Measurements from ENCODE around the gene FAM20C.
"Not testable (repeated sequence)": the region's sequence is repeated elsewhere in the genome, so short reads cannot be mapped to it uniquely, and the experiment has no call there.

Gene FAM20C

DNA sequence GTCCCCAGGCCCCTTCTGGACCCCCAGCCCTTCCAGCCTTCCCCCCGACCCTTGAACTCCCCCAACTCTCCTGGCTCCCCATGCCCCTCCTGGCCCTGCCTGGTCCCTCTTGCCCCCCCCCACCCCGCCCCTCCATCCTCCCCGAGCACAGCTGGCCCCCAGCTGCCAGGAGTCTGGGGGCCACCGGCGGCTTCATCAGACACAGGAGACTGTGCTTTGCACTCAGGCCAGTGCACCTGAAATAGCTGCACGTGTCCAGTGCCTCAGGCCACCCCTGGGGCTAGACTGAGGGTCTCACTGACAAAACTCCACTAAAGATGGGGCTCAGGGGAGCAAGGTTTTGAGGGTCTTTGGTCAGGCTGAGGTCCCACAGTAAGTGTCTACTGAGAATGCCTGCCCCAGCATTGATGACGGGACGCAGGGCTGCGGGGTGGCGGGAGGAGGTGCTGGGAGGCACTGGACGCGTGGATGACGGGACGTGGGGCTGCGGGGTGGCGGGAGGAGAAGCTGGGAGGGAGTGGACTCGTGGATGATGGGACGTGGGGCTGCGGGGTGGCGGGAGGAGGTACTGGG lies 104.1 kb downstream of the FAM20C start:
- TF ChIP-seq POLR2AphosphoS5 (IDR thresholded peaks at IDR 0.05; ENCODE audit: low read depth) (no peak), GABPA (IDR thresholded peaks at IDR 0.05; ENCODE audit: low read depth) (no peak), SPI1 (IDR thresholded peaks at IDR 0.05; ENCODE audit: borderline replicate concordance, low read depth) (no peak)
- TF ChIP-seq, protein P1, sequence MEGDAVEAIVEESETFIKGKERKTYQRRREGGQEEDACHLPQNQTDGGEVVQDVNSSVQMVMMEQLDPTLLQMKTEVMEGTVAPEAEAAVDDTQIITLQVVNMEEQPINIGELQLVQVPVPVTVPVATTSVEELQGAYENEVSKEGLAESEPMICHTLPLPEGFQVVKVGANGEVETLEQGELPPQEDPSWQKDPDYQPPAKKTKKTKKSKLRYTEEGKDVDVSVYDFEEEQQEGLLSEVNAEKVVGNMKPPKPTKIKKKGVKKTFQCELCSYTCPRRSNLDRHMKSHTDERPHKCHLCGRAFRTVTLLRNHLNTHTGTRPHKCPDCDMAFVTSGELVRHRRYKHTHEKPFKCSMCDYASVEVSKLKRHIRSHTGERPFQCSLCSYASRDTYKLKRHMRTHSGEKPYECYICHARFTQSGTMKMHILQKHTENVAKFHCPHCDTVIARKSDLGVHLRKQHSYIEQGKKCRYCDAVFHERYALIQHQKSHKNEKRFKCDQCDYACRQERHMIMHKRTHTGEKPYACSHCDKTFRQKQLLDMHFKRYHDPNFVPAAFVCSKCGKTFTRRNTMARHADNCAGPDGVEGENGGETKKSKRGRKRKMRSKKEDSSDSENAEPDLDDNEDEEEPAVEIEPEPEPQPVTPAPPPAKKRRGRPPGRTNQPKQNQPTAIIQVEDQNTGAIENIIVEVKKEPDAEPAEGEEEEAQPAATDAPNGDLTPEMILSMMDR (IDR thresholded peaks at IDR 0.05; ENCODE audit: insufficient read depth, low read length): no peak
- TF ChIP-seq, protein P2, sequence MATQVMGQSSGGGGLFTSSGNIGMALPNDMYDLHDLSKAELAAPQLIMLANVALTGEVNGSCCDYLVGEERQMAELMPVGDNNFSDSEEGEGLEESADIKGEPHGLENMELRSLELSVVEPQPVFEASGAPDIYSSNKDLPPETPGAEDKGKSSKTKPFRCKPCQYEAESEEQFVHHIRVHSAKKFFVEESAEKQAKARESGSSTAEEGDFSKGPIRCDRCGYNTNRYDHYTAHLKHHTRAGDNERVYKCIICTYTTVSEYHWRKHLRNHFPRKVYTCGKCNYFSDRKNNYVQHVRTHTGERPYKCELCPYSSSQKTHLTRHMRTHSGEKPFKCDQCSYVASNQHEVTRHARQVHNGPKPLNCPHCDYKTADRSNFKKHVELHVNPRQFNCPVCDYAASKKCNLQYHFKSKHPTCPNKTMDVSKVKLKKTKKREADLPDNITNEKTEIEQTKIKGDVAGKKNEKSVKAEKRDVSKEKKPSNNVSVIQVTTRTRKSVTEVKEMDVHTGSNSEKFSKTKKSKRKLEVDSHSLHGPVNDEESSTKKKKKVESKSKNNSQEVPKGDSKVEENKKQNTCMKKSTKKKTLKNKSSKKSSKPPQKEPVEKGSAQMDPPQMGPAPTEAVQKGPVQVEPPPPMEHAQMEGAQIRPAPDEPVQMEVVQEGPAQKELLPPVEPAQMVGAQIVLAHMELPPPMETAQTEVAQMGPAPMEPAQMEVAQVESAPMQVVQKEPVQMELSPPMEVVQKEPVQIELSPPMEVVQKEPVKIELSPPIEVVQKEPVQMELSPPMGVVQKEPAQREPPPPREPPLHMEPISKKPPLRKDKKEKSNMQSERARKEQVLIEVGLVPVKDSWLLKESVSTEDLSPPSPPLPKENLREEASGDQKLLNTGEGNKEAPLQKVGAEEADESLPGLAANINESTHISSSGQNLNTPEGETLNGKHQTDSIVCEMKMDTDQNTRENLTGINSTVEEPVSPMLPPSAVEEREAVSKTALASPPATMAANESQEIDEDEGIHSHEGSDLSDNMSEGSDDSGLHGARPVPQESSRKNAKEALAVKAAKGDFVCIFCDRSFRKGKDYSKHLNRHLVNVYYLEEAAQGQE (IDR thresholded peaks at IDR 0.05; ENCODE audit: insufficient replicate concordance, low read depth): no peak
- Histone ChIP-seq H3K27me3 (ENCODE audit: insufficient read depth, poor library complexity, severe bottlenecking) (peaks cover 6% of the 10 kb centered on the region), H3K4me3 (replicated peaks; ENCODE audit: insufficient read depth, low read length) (no peak overlapping the region), H3K27ac (replicated peaks) (no peak overlapping the region)
- no peak for DNase-seq (ENCODE audit: low read depth in 1 of 2, low spot score in 1 of 2)

DNA sequence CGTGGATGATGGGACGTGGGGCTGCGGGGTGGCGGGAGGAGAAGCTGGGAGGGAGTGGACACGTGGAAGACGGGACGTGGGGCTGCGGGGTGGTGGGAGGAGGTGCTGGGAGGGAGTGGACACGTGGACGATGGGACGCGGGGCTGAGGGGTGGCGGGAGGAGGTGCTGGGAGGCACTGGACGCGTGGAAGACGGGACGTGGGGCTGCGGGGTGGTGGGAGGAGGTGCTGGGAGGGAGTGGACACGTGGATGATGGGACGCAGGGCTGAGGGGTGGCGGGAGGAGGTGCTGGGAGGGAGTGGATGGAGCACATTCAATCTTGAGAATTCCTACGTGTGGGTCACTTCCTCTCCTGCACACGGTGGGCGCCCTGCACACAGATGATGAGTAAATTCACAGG lies 104.8 kb downstream of the FAM20C start:
- not testable (repeated sequence) for H3K27me3 ChIP-seq (ENCODE audit: insufficient read depth, poor library complexity, severe bottlenecking); H3K4me3 ChIP-seq (replicated peaks; ENCODE audit: insufficient read depth, low read length); DNase-seq (ENCODE audit: low read depth in 1 of 2, low spot score in 1 of 2); H3K27ac ChIP-seq (replicated peaks)

DNA sequence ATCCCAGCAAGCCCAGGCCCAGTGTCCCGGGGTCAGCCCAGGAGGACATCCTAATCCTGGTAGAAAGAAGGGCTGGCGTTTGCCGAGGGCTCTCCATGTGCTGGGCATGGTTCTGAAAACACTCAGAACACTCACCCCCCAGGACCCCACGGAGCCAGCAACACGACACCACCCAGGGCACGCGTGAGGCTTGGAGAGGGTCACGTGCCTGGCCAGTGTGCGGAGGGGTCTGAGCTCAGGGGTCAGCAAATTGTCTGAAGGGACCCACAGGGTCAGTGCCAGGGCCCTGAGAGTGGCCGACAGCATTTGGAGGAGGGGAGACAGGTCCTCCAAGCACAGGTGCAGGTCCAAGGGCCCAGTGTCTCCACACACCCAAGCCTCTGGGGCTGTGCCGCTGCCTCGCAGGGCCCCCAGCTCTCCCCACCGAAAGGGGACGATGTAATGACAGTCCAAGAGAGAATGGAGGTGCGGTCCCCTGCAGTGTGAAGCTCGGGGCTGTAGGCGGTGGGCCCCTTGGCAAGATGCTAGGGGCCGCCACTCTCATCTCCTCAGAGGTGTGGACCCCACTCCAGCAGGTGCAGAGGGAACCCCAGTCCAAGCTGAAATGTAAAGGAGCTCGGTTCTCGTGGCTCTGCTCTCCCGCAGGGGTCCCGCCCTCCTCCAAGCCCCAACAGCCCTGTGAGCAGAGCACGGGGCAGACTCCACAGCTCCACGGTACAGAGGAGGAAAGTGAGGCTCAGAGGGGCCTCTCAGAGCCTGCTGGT lies 105.4 kb downstream of the FAM20C start:
- TF ChIP-seq POLR2AphosphoS5 (IDR thresholded peaks at IDR 0.05; ENCODE audit: low read depth): no peak
- no peak for TF ChIP-seq GABPA (IDR thresholded peaks at IDR 0.05; ENCODE audit: low read depth)
- TF ChIP-seq, protein P1 (IDR thresholded peaks at IDR 0.05; ENCODE audit: insufficient read depth, low read length): no peak
- TF ChIP-seq SPI1 (IDR thresholded peaks at IDR 0.05; ENCODE audit: borderline replicate concordance, low read depth): no peak
- TF ChIP-seq, protein P2 (IDR thresholded peaks at IDR 0.05; ENCODE audit: insufficient replicate concordance, low read depth): no peak
- H3K27me3 ChIP-seq (ENCODE audit: insufficient read depth, poor library complexity, severe bottlenecking): peaks cover 2% of the 10 kb centered on the region

DNA sequence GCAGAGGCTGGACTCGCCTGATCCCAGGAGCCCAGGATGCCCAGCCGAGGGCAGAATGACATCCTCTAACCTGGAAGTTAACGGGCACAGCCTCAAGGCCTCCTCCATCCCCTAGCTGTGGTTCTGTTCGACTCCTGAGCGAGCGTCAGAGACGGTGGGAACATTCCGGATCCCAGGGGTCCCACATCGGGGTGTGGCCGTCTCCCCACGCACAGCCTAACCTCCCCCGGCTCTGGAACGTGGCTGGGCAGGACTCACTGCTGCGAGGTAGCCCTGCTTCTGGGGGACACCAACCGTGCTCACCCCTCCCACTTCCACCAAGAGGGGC lies 106.0 kb downstream of the FAM20C start:
- Histone ChIP-seq H3K4me3 (replicated peaks; ENCODE audit: insufficient read depth, low read length) (no peak overlapping the region), H3K27me3 (ENCODE audit: insufficient read depth, poor library complexity, severe bottlenecking) (peaks cover 2% of the 10 kb centered on the region), H3K27ac (replicated peaks) (no peak overlapping the region)
- no peak for TF ChIP-seq GABPA (IDR thresholded peaks at IDR 0.05; ENCODE audit: low read depth)
- no peak for TF ChIP-seq POLR2AphosphoS5 (IDR thresholded peaks at IDR 0.05; ENCODE audit: low read depth)
- TF ChIP-seq, protein P1 (IDR thresholded peaks at IDR 0.05; ENCODE audit: insufficient read depth, low read length): no peak
- no peak for TF ChIP-seq SPI1 (IDR thresholded peaks at IDR 0.05; ENCODE audit: borderline replicate concordance, low read depth)
- TF ChIP-seq, protein P2 (IDR thresholded peaks at IDR 0.05; ENCODE audit: insufficient replicate concordance, low read depth): no peak
- DNase-seq (ENCODE audit: low read depth in 1 of 2, low spot score in 1 of 2): no peak

More for the DNA sequence above, 105.4 kb downstream of the FAM20C start:
- Histone ChIP-seq H3K27ac (replicated peaks) (no peak overlapping the region), H3K4me3 (replicated peaks; ENCODE audit: insufficient read depth, low read length) (no peak overlapping the region)
- DNase-seq (ENCODE audit: low read depth in 1 of 2, low spot score in 1 of 2): no peak

Data from HL-60 (cell line).